ENCODE data around the gene PLRG1.

PLRG1 gene

DNA sequence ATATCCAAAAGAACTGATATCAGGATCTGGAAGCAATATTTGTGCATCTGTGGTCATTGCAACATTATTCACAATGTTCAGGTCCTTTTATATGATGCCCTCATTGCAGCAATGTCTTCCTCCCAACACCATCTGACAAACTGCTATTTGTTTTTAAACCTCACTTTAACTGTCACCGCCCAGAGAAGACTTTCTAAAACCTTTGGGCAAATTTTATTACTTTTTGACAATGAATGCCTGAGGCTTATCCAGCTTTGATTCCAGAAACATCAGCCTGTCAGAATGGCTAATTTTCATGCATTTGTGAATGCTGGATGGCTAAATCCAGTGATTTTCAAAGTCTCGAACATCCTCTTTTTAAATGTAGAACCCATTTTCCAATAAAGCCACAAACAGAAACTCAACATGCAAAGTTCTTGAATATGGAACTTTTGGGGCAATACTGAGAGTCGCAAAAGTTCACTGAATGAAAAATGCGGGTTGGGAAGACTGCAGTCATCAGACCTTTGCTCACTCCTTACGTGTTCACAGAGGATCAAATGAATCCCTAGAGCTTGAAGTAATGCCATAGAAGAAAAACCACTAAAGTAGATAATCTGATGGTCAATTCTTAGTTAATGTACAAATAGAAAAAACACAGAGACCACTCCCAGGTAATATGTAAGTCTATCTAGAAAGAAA, 23.1 kb upstream of the PLRG1 start:
- in situ Hi-C loops (cut with MboI; ENCODE audit: low sequenced_read_pairs, unreplicated experiment): no loop called here

GRCh38 chr4:154569584-154569983, 19.4 kb upstream of the PLRG1 start:
- TF ChIP-seq, protein P1, sequence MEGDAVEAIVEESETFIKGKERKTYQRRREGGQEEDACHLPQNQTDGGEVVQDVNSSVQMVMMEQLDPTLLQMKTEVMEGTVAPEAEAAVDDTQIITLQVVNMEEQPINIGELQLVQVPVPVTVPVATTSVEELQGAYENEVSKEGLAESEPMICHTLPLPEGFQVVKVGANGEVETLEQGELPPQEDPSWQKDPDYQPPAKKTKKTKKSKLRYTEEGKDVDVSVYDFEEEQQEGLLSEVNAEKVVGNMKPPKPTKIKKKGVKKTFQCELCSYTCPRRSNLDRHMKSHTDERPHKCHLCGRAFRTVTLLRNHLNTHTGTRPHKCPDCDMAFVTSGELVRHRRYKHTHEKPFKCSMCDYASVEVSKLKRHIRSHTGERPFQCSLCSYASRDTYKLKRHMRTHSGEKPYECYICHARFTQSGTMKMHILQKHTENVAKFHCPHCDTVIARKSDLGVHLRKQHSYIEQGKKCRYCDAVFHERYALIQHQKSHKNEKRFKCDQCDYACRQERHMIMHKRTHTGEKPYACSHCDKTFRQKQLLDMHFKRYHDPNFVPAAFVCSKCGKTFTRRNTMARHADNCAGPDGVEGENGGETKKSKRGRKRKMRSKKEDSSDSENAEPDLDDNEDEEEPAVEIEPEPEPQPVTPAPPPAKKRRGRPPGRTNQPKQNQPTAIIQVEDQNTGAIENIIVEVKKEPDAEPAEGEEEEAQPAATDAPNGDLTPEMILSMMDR (IDR thresholded peaks at IDR 0.05; ENCODE audit: borderline replicate concordance, control extremely low read depth, extremely low read depth, insufficient read depth, missing control alignments): no peak
- no peak for DNase-seq (ENCODE audit: low spot score)
- in situ Hi-C loops (cut with MboI; ENCODE audit: low sequenced_read_pairs, unreplicated experiment): no loop called here

More for the DNA sequence above, 23.1 kb upstream of the PLRG1 start:
- DNase-seq (ENCODE audit: low spot score): no peak
- TF ChIP-seq, protein P1 (IDR thresholded peaks at IDR 0.05; ENCODE audit: borderline replicate concordance, control extremely low read depth, extremely low read depth, insufficient read depth, missing control alignments): no peak

DNA sequence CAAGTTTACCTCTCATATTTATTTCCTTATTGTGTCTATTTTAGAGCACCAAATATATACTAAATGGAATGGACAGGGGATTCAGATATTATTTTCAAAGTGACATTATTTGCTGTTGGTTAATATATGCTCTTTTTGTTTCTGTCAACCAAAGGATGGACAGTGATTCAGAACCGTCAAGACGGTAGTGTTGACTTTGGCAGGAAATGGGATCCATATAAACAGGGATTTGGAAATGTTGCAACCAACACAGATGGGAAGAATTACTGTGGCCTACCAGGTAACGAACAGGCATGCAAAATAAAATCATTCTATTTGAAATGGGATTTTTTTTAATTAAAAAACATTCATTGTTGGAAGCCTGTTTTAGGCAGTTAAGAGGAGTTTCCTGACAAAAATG, 18.8 kb upstream of the PLRG1 start:
- DNase-seq (ENCODE audit: low spot score): no peak
- TF ChIP-seq, protein P1 (IDR thresholded peaks at IDR 0.05; ENCODE audit: borderline replicate concordance, control extremely low read depth, extremely low read depth, insufficient read depth, missing control alignments): no peak
- in situ Hi-C loops (cut with MboI; ENCODE audit: low sequenced_read_pairs, unreplicated experiment): no loop called here

DNA sequence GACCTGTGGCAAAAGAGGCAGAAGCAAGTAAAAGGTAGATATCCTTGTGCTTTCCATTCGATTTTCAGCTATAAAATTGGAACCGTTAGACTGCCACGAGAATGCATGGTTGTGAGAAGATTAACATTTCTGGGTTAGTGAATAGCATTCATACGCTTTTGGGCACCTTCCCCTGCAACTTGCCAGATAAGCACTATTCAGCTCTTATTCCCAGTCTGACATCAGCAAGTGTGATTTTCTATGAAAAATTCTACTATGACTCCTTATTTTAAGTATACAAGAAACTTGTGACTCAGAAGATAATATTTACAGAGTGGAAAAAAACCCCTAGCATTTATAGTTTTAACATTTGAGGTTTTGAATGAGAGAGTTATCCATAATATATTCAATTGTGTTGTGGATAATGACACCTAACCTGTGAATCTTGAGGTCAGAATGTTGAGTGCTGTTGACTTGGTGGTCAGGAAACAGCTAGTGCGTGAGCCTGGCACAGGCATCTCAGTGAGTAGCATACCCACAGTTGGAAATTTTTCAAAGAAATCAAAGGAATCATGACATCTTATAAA, 16.5 kb upstream of the PLRG1 start:
- in situ Hi-C loops (cut with MboI; ENCODE audit: low sequenced_read_pairs, unreplicated experiment): no loop called here
- DNase-seq (ENCODE audit: low spot score): no peak
- TF ChIP-seq, protein P1 (IDR thresholded peaks at IDR 0.05; ENCODE audit: borderline replicate concordance, control extremely low read depth, extremely low read depth, insufficient read depth, missing control alignments): no peak

- no peak for DNase-seq (ENCODE audit: low spot score)
- TF ChIP-seq, protein P1 (IDR thresholded peaks at IDR 0.05; ENCODE audit: borderline replicate concordance, control extremely low read depth, extremely low read depth, insufficient read depth, missing control alignments): no peak
- in situ Hi-C loops (cut with MboI; ENCODE audit: low sequenced_read_pairs, unreplicated experiment): no loop called here
Observed at GRCh38 chr4:154565704-154566103, 15.5 kb upstream of the PLRG1 start.

- DNase-seq (ENCODE audit: low spot score): no peak
- TF ChIP-seq, protein P1 (IDR thresholded peaks at IDR 0.05; ENCODE audit: borderline replicate concordance, control extremely low read depth, extremely low read depth, insufficient read depth, missing control alignments): no peak
- in situ Hi-C loops (cut with MboI; ENCODE audit: low sequenced_read_pairs, unreplicated experiment): no loop called here
Observed at GRCh38 chr4:154564311-154564710, 14.1 kb upstream of the PLRG1 start.

Measured in GM13976 (cell line).